ENCODE data around the gene SLAMF7.
"Not testable (repeated sequence)": the region's sequence is repeated elsewhere in the genome, so short reads cannot be mapped to it uniquely, and the experiment has no call there.

The SLAMF7 gene

GRCh38 chr1:160774886-160775719, 36.1 kb downstream of the SLAMF7 start:
- no peak for DNase-seq (ENCODE audit: low read depth in 2 of 2)

- no peak for DNase-seq (ENCODE audit: low read depth in 2 of 2)
Measured at GRCh38 chr1:160776178-160776577, 37.1 kb downstream of the SLAMF7 start.

- no peak for DNase-seq (ENCODE audit: low read depth in 2 of 2)
Measured at GRCh38 chr1:160777486-160778089, 38.5 kb downstream of the SLAMF7 start.

GRCh38 chr1:160778976-160779375, 39.9 kb downstream of the SLAMF7 start:
- no peak for DNase-seq (ENCODE audit: low read depth in 2 of 2)

- no peak for DNase-seq (ENCODE audit: low read depth in 2 of 2)
Measured at GRCh38 chr1:160779626-160780397, 40.8 kb downstream of the SLAMF7 start.

- no peak for DNase-seq (ENCODE audit: low read depth in 2 of 2)
Measured at GRCh38 chr1:160780398-160780755, 41.3 kb downstream of the SLAMF7 start.

- no peak for DNase-seq (ENCODE audit: low read depth in 2 of 2)
Measured at GRCh38 chr1:160781186-160781766, 42.2 kb downstream of the SLAMF7 start.

- no peak for DNase-seq (ENCODE audit: low read depth in 2 of 2)
Measured at GRCh38 chr1:160781914-160782689, 43.1 kb downstream of the SLAMF7 start.

GRCh38 chr1:160782988-160783765, 44.1 kb downstream of the SLAMF7 start:
- DNase-seq (ENCODE audit: low read depth in 2 of 2): not testable (repeated sequence)

GRCh38 chr1:160789051-160789701, 50.1 kb downstream of the SLAMF7 start:
- DNase-seq (ENCODE audit: low read depth in 2 of 2): no peak

GRCh38 chr1:160789702-160790611, 50.9 kb downstream of the SLAMF7 start:
- no peak for DNase-seq (ENCODE audit: low read depth in 2 of 2)

- no peak for DNase-seq (ENCODE audit: low read depth in 2 of 2)
Measured at GRCh38 chr1:160794376-160794775, 55.3 kb downstream of the SLAMF7 start.

GRCh38 chr1:160795951-160796383, 56.9 kb downstream of the SLAMF7 start, which contains the start of gene LY9:
Gene LY9 (plus strand): TSS chr1:160796174. CDS start chr1:160796188, 14 bp downstream.
- peak; percentile 64 to 76 for DNase-seq (ENCODE audit: low read depth in 2 of 2)

- DNase-seq (ENCODE audit: low read depth in 2 of 2): no peak
Measured at GRCh38 chr1:160797271-160797709, 58.2 kb downstream of the SLAMF7 start.

- peak; percentile 26 to 34 for DNase-seq (ENCODE audit: low read depth in 2 of 2)
Measured at GRCh38 chr1:160797861-160798273, 58.8 kb downstream of the SLAMF7 start.

- DNase-seq (ENCODE audit: low read depth in 2 of 2): no peak
Measured at GRCh38 chr1:160798439-160798838, 59.4 kb downstream of the SLAMF7 start.

- no peak for DNase-seq (ENCODE audit: low read depth in 2 of 2)
Measured at GRCh38 chr1:160799641-160800040, 60.6 kb downstream of the SLAMF7 start.

- no peak for DNase-seq (ENCODE audit: low read depth in 2 of 2)
Measured at GRCh38 chr1:160800142-160800541, 61.1 kb downstream of the SLAMF7 start.
